Esophagus muscularis mucosa (tissue), 4 donors: ENCODE data around the gene EFNA4.

Source experiments
- EP300 ChIP-seq: sonication (generic); formaldehyde crosslinking; IDR thresholded peaks from one replicate; pipeline ENCODE4 v1.6.1; 2017; ENCODE audit warnings: antibody characterized with exemption
- POLR2A ChIP-seq: fragments of 450-650 bp; IDR thresholded peaks from one replicate; pipeline ENCODE4 v1.6.1; 2017; ENCODE audit warnings: antibody characterized with exemption, moderate library complexity, mild to moderate bottlenecking, low read depth
- POLR2AphosphoS5 ChIP-seq, 2 donors: sonication (generic); formaldehyde crosslinking; IDR thresholded peaks; one replicate each; pipeline ENCODE4 v1.6.1; 2017; ENCODE audit warnings: antibody characterized with exemption in 2 of 2
- TF ChIP-seq, protein P1 (sequence below), 3 experiments: fragments of 200-600 bp in 2 of 3; fragments of 450-650 bp in 1 of 3; sonication (generic) in 2 of 3; IDR thresholded peaks; one replicate each; pipeline ENCODE4 v1.5.1; 2017 to 2019; ENCODE audit warnings: antibody characterized with exemption in 3 of 3, mild to moderate bottlenecking in 2 of 3, moderate library complexity in 1 of 3

- TF ChIP-seq, protein P1, sequence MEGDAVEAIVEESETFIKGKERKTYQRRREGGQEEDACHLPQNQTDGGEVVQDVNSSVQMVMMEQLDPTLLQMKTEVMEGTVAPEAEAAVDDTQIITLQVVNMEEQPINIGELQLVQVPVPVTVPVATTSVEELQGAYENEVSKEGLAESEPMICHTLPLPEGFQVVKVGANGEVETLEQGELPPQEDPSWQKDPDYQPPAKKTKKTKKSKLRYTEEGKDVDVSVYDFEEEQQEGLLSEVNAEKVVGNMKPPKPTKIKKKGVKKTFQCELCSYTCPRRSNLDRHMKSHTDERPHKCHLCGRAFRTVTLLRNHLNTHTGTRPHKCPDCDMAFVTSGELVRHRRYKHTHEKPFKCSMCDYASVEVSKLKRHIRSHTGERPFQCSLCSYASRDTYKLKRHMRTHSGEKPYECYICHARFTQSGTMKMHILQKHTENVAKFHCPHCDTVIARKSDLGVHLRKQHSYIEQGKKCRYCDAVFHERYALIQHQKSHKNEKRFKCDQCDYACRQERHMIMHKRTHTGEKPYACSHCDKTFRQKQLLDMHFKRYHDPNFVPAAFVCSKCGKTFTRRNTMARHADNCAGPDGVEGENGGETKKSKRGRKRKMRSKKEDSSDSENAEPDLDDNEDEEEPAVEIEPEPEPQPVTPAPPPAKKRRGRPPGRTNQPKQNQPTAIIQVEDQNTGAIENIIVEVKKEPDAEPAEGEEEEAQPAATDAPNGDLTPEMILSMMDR (IDR thresholded peaks at IDR 0.05): no peak
- TF ChIP-seq EP300: no peak
- no peak for TF ChIP-seq POLR2A
- no peak for TF ChIP-seq POLR2AphosphoS5 (IDR thresholded peaks at IDR 0.05)
Measured at GRCh38 chr1:155116113-155116764, 52.7 kb downstream of the EFNA4 start.
